HG03095 (cell line): ENCODE measurements around the gene PURB.
"Not testable (repeated sequence)": the region's sequence is repeated elsewhere in the genome, so short reads cannot be mapped to it uniquely, and the experiment has no call there.

Experiments
- ATAC-seq: cut with Tn5 transposase; IDR thresholded peaks from one replicate; pipeline ENCODE4 v1.9.1; 2021; ENCODE audit warnings: moderate library complexity; ENCODE audit not compliant: unreplicated experiment

The PURB gene

DNA sequence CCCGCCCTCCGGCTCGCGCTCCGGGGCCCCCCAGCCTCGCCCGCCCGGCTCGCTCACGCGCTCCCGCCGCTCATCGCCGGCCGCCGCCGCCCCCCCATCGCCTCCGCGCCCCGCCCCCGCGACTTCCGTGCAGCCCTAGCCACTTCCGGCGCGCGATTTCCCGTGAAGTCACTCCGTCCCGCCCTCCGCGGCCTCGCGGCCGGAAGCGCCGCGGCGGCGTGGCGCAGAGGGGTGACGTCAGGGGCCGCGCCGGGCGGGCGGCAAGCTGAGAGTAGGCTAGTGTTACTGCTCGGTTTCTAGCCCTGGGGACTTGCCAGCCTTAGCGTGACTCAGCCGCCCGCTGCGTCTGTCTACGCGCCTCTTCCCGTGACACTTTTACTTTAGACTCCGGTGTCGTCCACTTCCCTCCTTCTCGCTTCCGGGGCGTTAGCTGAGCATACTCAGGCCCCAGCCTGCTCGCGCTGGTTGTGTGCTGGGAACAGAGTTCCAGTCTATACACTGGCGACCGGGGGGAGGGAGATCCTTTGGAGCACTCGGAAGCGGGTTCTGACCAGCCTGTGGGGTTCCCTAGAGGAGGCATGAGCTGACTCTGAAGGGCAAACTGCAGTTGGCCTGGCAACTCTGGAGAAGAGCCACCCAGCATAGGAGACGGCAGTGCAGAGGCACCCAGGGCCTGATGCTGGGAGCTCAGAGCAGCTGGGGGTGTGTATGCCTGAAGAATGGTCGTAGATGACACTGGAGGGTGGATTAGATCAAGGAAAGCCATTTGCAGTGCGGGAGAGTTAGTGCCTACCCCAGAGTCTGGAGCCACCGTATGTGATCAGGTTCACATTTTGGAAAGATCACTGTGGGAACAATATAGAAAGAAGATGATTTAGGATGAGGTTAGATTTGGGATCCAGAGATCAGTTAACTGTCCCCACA, at the start of gene PURB:
Gene PURB, minus strand, starts transcription at position 137 of the 924 bp plus-strand sequence. CDS start 182 bp downstream, outside the sequence.
- peak; percentile 77 for ATAC-seq

DNA sequence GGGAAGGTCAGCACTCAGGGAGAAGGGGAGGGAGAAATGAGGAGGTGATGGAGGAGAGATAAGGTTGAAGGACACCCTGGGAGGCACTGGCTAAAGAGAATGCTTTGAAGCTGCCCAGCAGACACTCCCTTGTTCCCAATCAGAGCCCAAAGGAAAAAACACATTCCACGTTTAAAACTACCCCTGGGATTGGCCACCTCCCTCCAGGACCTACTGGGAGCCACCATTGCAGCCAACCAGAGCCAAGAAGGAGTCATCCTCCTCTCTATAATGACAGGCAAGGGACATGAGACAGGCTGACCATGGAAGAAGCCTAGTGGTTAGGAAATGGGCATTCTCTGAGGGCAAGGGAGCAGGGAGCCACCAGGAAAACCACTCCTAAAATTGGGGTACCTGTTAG, 49.7 kb upstream of the PURB start:
- ATAC-seq, result no peak

DNA sequence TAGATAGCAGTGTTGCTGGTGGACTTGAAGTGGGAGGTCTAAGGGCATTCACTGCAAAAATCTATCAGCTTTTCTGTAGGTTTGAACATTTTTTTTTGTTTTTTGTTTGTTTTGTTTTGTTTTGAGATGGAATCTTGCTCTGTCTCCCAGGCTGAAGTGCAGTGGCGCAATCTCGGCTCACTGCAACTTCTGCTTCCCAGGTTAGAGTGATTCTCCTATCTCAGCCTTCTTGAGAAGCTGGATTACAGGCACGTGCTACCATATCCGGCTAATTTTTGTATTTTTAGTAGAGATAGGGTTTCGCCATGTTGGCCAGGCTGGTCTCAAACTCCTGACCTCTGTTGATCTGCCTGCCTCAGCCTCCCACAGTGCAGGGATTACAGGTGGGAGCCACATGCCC, 49.2 kb upstream of the PURB start:
- ATAC-seq, result not testable (repeated sequence)

DNA sequence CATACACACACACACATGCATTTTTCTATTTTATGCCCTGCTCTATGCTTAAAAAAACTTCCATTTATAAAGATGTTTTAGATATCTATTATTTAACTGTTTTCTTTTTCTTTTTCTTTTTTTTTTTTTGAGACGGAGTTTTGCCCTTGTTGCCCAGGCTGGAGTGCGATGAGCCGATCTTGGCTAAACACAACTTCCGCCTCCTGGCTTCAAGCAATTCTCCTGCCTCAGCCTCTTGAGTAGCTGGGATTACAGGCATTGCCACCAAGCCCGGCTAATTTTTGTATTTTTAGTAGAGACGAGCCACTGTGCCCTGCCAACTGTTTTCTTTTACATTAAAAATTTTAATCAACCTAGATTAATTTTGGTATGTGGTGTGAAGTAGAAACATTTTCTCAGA, 45.6 kb upstream of the PURB start:
- no peak for ATAC-seq

DNA sequence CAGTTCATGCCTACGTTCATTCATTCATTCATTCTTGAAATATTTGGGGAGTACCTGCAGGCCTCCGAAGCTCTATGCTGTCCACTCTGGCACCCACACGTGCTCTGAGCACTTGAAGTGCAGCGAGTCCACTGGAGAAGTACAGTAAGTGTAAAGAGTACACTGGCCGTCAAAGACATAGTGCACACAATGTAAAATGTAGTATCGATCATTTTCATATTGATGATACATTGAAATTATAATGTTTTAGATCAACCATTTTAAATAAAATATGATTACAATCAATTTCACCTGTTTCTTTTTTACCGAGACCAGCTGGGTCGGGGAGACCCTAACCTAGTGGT, 37.0 kb upstream of the PURB start:
- ATAC-seq, result no peak

DNA sequence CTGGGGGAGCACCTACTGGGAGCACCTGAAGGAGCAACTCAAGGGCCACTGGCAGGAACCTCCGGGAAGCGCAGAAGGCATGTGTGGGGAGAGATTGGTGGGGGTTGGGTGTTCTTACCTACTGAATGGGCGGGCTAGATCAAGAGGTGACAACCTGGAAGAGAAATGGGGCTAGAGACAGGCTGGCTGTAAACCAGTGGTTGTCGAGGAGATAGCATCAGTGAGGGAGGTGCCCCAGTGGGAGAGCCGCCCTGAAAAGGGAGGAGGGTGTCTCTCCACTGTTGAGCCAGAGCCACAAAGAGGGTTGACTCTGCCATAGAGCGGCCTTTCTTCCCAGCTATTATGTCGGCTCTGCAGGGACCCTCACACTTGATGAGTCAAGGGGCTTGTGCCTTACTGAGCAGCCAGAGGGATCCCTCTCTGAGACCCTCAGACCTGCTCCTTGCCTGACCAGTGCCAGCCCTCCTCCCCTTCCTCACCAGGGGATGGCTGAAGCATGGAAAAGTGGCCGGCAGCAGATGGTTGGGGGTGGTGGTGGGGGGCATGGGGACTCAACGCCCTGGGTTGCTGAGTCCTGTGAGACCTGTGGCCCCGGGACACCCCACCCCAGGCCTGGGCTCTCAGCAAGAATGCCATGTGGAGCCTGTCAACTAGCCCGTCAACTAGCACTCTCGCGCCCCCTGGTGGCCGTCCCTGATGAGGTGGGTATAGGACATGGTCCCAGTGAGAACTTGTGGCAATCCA, 36.4 kb upstream of the PURB start:
- peak; percentile 70 for ATAC-seq

DNA sequence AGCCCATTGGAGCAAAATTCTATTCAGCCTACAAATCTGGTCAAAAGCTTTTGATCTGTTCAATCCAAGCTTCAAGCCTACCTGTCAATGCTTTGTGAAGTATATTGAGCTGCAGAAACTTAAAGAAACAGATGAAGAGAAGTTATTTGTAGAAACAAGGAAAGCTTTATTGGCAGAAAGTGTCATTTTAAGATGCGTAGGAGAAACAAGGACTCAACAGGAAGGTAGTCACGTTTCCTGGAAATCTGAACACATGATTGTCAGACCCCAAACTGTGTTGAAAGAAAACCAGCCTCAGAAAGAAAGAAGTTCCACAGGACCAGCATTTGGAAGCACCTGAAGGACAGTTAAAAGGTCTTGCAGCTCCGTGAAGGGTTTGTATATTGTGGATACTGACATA, 34.8 kb upstream of the PURB start:
- no peak for ATAC-seq

DNA sequence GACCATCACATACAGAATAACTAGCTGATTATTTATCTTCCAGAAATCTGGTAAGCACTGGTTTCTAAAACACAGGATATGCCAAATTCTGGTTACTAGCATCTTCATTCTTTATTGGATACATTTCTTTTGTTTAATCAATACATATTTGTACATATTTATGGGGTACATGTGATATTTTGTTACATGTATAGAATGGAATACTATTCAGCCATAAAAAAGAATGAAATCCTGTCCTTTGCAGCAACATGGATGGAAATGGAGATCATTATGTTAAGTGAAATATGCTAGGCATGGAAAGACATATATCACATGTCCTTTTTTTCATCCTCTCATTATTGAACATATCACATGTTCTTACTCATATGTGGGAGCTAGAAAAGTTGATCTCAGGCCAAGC, 32.7 kb upstream of the PURB start:
- no peak for ATAC-seq

DNA sequence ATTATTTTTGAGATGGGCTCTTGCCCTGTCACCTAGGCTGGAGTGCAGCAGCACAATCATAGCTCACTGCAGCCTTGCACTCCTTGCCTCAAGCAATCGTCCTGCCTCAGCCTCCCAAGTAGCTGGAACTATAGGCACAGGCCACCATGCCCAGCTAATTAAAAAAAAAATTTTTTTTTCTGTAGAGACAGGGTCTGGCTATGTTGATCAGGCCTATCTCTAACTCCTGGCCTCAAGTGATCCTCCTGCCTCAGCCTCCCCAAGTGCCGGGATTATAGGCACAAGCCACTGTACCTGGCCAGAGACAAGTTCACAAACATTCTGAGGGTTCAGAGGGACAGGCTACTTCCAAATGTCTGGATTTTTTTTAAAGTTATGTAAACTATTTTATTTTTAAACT, 32.1 kb upstream of the PURB start:
- no peak for ATAC-seq

DNA sequence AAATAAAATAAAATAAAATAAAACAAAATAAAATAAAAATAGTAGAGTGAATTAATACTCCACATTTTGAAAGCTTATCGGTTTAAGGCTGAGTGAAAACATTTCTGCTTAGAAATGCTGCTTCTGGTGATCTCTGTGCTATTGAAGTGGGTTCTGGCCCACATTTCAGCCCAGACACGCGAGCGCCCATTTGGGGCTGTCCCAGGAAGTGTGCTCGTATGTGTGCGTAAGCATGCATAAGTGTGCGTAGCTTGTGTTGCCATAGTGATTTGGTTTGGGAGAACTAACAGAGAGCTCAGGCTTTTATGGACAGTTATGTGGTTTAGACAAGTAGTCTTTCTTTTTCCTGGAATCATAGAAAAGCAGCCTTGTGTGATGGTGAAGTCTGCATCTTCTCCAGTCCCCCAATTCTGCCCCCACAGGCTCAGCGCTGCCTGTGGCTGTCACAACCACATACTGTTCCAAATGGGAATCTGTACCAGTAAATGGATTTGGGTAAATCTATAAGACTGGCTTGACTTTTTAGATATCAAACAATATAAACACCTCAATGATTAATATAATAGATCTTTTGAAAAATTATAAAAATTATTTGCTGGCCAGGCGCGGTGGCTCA, 29.8 kb upstream of the PURB start:
- peak; percentile 66 for ATAC-seq

DNA sequence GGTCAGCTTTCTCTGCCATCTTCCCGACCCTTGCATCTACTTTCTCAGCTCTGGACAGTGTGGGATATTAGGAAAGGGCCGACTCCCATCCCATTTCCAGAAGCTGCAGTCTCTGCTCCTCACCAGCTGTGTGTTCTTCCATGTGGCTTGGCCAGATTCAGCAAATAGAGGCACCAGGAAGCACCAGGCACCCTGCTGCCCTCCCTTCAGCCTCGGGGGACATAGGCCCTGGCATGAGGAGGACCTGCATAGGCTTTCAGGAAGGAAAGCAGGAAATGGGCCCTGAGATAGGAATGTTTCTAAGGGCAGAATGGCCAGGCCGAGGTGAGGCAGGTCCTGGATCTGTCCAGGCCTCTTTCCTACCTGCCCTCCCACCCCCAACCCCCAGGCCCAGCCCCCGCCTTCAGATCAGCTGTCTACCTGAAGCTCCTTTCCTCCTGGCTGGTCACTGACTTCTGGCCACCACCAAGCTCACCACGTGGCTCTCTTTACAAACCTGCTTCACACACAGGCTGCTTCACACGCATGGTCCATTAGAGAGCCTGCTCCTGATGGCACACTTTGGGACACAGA, 27.5 kb upstream of the PURB start:
- ATAC-seq, result no peak

DNA sequence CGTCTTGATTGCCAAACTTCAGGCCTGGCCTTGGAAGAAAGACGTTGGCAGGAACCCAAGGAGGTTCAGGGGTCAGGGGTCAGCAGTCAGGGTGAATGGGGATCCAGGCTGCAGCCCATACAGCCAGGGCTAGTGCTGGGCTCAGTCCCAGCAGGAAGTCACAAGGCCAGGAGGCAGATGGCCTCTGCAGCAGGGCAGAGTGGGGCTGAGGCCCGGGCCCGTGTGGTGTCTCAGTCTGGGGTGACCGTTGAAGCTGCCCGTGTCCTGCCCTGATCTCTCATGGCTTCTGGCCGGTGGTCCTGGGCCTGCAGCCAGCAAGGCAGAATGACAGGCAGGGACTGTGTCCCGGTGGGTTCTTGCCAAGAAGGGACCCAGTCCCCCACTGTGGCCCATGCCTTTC, 26.6 kb upstream of the PURB start:
- ATAC-seq, result no peak

DNA sequence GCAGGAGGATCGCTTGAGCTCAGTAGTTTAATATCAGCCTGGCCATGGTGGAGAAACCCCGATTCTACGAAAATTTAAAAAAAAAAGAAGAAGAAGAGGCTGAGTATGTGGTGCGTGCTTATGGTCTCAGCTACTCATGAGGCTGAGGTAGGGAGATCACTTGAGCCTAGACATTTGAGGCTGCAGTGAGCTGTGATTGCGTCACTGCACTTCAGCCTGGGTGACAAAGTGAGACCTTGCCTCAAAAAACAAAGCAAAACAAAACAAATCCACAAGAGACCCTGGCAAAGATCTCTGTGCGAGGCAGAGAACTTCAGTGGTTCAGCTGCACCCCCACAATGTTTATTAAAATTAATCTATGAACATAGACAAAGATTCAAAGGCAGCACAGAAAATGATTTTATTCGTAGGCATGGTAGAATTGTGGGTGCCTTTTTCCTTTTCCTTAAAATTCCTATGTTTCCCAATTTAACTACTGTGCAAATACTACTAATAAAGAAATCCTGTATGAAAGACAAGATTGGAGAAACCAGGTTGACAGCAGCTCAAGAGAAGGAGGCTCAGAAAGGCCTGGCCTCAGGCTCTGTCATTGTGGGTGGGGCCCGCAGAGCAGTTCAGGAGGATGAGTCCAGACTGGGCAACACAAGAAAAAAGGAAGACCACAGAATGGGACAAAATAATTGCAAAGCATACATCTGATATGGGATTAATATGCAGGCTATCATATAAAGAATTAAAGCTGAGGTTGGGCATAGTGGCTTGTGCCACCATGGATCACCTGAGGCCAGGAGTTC, 24.5 kb upstream of the PURB start:
- no peak for ATAC-seq

DNA sequence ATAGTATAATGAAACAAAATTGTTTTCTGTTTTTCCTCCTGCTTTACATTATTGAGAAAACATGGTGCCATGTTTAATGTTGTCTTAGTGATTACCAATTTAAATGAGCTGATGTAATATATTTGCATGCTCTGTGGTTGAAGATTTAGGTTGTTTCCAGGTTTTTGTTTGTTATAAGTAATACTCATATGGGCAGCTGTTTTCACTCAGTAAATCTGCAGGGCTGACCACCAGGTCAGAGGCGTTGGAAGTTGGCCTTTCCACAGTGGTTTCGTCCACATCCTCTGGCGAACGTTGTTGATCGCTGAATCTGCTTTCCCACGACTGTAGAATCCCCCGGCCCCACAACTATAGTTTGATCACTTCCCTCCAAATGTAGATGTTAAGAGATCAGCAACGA, 21.6 kb upstream of the PURB start:
- ATAC-seq, result no peak

DNA sequence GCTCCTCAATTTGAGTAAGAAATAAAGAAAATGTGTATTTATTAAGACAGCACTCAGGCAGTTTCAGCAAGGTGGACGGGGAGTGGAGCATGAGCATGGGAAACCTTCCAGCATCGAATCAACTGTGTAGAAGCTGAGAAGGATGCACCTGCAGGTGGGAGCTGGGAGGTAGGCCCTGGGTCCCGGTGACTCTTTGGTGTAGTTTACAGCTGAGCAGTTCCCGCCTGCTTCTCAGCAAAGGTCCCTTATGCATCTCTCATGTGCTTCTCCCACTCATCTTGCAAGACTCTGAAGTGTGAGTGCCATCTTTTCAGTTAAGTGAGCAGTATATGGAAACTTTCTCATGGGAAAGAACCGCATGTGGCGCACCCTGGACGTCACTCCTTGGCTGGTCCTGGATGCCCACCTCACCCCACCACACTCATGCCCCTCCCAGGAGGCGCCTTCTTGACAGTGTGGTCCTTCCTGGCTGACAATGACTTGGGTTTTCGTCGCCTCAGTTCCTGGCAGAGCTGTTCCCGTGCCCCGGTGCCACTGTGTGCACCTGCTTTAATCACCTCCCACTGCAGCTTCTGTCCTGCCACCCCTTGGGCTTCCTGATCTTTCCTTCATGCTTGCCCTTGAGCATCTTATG, 19.8 kb upstream of the PURB start:
- no peak for ATAC-seq

DNA sequence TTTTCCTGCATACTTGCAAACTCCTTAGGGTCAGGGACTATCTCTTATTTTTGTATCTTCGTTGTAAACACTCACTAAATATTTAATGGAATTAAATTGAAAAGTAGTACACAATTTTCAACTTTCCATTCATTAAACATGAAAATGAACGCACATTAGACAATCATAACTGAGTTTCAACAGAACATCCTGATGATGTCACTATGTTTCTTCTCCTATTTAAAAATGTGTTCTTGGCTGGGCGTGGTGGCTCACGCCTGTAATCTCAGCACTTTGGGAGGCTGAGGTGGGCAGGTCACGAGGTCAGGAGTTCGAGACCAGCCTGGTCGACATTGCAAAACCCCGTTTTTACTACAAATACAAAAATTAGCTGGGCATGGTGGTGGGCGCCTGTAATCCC, 14.1 kb upstream of the PURB start:
- ATAC-seq, result no peak

DNA sequence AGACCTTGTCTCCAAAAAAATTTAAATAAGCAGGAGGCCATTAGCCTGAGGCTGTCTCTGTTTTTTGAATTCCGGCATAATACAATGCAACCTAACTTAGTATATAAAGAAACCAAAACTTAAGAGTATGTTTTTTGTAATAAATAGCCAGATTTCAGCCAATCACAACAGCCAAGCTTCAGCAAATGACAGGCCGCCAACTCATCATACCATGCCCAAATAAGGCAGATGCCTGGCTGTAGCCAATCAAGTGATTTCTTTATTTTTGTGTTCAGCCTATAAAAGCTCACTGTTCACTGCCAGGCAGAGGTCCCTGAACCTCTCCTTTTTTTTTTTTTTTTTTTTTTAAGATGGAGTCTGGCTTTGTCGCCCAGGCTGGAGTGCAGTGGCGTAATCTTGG, 12.7 kb upstream of the PURB start:
- no peak for ATAC-seq

DNA sequence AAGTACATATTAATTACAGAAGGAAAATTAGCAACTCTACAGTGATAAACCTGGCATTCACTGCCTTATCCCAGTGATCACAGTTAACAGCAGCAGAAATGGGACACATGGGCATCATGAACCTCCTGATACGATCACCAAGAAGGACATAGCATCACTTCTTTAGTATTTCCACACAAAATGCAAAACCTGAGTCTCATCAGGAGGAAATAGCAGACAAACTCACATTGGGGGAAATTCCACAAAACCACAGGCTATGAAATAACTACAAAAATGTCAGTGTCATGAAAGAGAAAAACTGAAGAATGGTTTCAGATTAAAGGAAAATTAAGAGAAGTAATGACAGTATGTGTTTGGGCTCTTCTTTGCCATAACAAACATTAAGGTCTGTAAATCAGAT, 12.0 kb upstream of the PURB start:
- no peak for ATAC-seq

DNA sequence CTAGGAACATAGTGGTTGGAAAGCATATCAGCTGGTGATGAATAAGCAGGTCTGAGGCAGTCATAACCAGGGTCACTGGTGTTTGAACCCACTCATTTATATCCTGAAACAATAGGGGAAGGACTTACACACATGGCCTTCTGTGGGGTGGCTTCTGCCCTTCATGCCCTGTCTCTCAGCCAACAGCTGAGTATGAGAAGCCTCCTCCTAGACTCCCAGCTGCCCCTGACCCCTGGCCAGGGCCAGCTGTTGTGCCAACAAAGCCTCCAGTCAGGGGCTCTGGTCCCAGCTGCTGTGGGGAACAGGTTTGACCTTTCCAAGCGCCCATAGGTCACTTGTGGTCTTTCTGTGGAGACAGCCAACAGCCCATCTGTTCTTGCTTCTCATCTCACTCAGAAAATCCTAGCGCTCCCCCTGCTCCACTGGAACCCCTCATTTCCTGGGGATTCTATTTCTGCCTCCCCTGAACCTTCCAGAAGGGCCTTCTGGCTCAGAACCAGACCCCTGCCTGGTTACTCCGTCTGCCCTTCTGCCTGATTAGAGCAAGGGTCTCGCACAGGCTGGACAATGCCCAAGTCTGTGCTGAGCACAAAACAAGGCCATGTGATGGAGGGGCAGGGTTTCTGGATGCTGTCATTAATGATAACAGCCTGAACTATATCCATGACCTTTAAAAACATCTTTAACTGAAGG, 9.7 kb upstream of the PURB start:
- no peak for ATAC-seq
